ENCODE results near the gene CHRNA3.
"Not testable (repeated sequence)": the region's sequence is repeated elsewhere in the genome, so short reads cannot be mapped to it uniquely, and the experiment has no call there.

Gene CHRNA3

GRCh38 chr15:78618064-78618463 is 2.7 kb downstream of the CHRNA3 start:
- DNase-seq (ENCODE audit: low spot score), result no peak

- no peak for DNase-seq (ENCODE audit: low spot score)
These were observed 3.3 kb downstream of the CHRNA3 start for GRCh38 chr15:78617516-78617915.

- DNase-seq (ENCODE audit: low spot score), result no peak
These were observed 3.7 kb downstream of the CHRNA3 start for GRCh38 chr15:78617076-78617475.

- DNase-seq (ENCODE audit: low spot score), result no peak
These were observed 4.3 kb downstream of the CHRNA3 start for GRCh38 chr15:78616506-78616905.

GRCh38 chr15:78615151-78615589 is 5.6 kb downstream of the CHRNA3 start:
- DNase-seq (ENCODE audit: low spot score), result no peak

- no peak for DNase-seq (ENCODE audit: low spot score)
These were observed 6.8 kb downstream of the CHRNA3 start for GRCh38 chr15:78614021-78614420.

GRCh38 chr15:78609551-78609950 is 11.2 kb downstream of the CHRNA3 start:
- DNase-seq (ENCODE audit: low spot score), result not testable (repeated sequence)

- no peak for DNase-seq (ENCODE audit: low spot score)
These were observed 15.1 kb downstream of the CHRNA3 start for GRCh38 chr15:78605680-78606079.

GRCh38 chr15:78605201-78605600 is 15.6 kb downstream of the CHRNA3 start:
- no peak for DNase-seq (ENCODE audit: low spot score)

- DNase-seq (ENCODE audit: low spot score), result no peak
These were observed 16.4 kb downstream of the CHRNA3 start for GRCh38 chr15:78604420-78604819.

- no peak for DNase-seq (ENCODE audit: low spot score)
These were observed 17.3 kb downstream of the CHRNA3 start for GRCh38 chr15:78603467-78603866.

- peak; percentile 5 for DNase-seq (ENCODE audit: low spot score)
These were observed 21.6 kb downstream of the CHRNA3 start for GRCh38 chr15:78599189-78599588.

- DNase-seq (ENCODE audit: low spot score), result no peak
These were observed 22.4 kb downstream of the CHRNA3 start for GRCh38 chr15:78598348-78598747.

GRCh38 chr15:78597583-78597982 is 23.2 kb downstream of the CHRNA3 start:
- no peak for DNase-seq (ENCODE audit: low spot score)

- DNase-seq (ENCODE audit: low spot score), result no peak
These were observed 45.9 kb downstream of the CHRNA3 start for GRCh38 chr15:78574944-78575343.

- no peak for DNase-seq (ENCODE audit: low spot score)
These were observed 47.4 kb downstream of the CHRNA3 start for GRCh38 chr15:78573416-78573815.

GRCh38 chr15:78571382-78571781 is 49.4 kb downstream of the CHRNA3 start:
- no peak for DNase-seq (ENCODE audit: low spot score)

GRCh38 chr15:78570710-78571109 is 50.1 kb downstream of the CHRNA3 start:
- no peak for DNase-seq (ENCODE audit: low spot score)

- DNase-seq (ENCODE audit: low spot score), result no peak
These were observed 53.3 kb downstream of the CHRNA3 start for GRCh38 chr15:78567531-78567930.

- peak; percentile 62 for DNase-seq (ENCODE audit: low spot score)
These were observed 54.6 kb downstream of the CHRNA3 start for GRCh38 chr15:78565951-78566774.

- peak; percentile 95 for DNase-seq (ENCODE audit: low spot score)
These were observed 55.5 kb downstream of the CHRNA3 start, which contains the start of gene CHRNA5 for GRCh38 chr15:78565097-78565950. TSS of gene CHRNA5 (plus strand) at chr15:78565520. CDS start at chr15:78565720, 200 bp downstream.

- DNase-seq (ENCODE audit: low spot score), result no peak
These were observed 56.1 kb downstream of the CHRNA3 start for GRCh38 chr15:78564743-78565096.

- DNase-seq (ENCODE audit: low spot score), result no peak
These were observed 57.7 kb downstream of the CHRNA3 start for GRCh38 chr15:78563092-78563491.
